DOHH2 (cell line): ENCODE data around the gene PPM1G.
"Not testable (repeated sequence)": the region's sequence is repeated elsewhere in the genome, so short reads cannot be mapped to it uniquely, and the experiment has no call there.

Experiments used
- CTCF ChIP-seq: fragments of 200-600 bp; sonication (generic); IDR thresholded peaks from one replicate; pipeline ENCODE4 v1.5.1; 2014; ENCODE audit warnings: antibody characterized with exemption, mild to moderate bottlenecking, low read depth, low read length; ENCODE audit not compliant: poor library complexity, severe bottlenecking
- EZH2phosphoT487 ChIP-seq: fragments of 200-600 bp; sonication (generic); IDR thresholded peaks from 2 replicates; pipeline ENCODE4 v1.6.1; 2017; ENCODE audit warnings: borderline replicate concordance, mild to moderate bottlenecking, antibody characterized with exemption, low read length, moderate library complexity, mixed read lengths

GRCh38 chr2:27425039-27425438 is 15.6 kb upstream of the PPM1G start:
- TF ChIP-seq CTCF, EZH2phosphoT487: not testable (repeated sequence)
